Activated T-helper 2 cell treated with anti-CD3 and anti-CD28 coated beads, Interferon-gamma antibody, Interleukin-2, Interleukin-4, amounts not matched to agents 10 μg/mL and 5 μg/mL and 100 μg/mL, durations not matched to agents 14 hours and 24 hours and 36 hours (primary cell): ENCODE measurements around the gene G3BP2. TPM values are rescaled to one million over a fixed set of nuclear protein-coding genes. Genes with fewer than 3 reads are reported as not detected.
"Not testable (repeated sequence)": the region's sequence is repeated elsewhere in the genome, so short reads cannot be mapped to it uniquely, and the experiment has no call there.

Experiments used
- DNase-seq: peaks from one replicate; pipeline ENCODE4 v3.0.0; 2021; ENCODE audit warnings: low spot score
- H3K27ac Mint-ChIP-seq: one replicate; pipeline ENCODE4 v1.8.0; 2021; ENCODE audit warnings: mixed read lengths
- H3K27me3 Mint-ChIP-seq: one replicate; pipeline ENCODE4 v1.8.0; 2021; ENCODE audit warnings: low read depth, mixed read lengths
- H3K36me3 Mint-ChIP-seq: one replicate; pipeline ENCODE4 v1.8.0; 2021; ENCODE audit warnings: low read depth, mixed read lengths
- H3K4me1 Mint-ChIP-seq: one replicate; pipeline ENCODE4 v1.8.0; 2021; ENCODE audit warnings: low read depth, mixed read lengths
- H3K4me3 Mint-ChIP-seq: one replicate; pipeline ENCODE4 v1.8.0; 2021; ENCODE audit warnings: low read depth, mild to moderate bottlenecking, moderate library complexity, mixed read lengths
- H3K9me3 Mint-ChIP-seq: one replicate; pipeline ENCODE4 v1.8.0; 2021; ENCODE audit warnings: mixed read lengths
- intact Hi-C: fragments of 100-400 bp; cut with micrococcal nuclease; formaldehyde crosslinking; loops from one replicate; pipeline ENCODE4 v1.15.1; 2023
- total RNA-seq: library from RNA; stranded (reverse); gene quantifications from 2 replicates; pipeline ENCODE4 v1.2.3, GENCODE V29; 2022

The G3BP2 gene
- total RNA-seq, 1 donor from 2014 or later = 156 TPM

DNA sequence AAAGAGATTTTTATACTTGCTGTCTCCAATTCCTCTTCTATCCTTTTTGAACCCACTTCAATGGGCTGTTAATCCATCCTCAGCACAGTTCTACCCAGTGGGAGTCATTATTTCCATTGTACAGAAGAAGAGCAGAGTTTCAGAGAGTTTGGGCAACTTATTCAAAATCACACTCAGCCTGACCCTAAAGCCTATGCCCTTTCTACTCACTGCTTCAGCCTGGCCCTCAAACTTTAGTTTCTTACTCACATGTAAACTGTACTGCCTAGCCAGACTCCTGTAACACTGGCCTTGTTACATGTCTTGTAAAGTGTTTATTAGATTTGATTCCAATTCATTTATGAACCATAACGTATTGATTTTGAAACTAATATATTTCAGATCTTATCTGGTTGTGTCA, 26.1 kb upstream of the G3BP2 start:
- Mint-ChIP-seq H3K9me3 (no peaks in the 10 kb centered on the region), H3K4me1 (peaks cover 22% of the 10 kb centered on the region), H3K36me3 (peaks cover 5% of the 10 kb centered on the region), H3K4me3 (peak overlapping the region; percentile 1), H3K27ac (peak overlapping the region; percentile 78), H3K27me3 (no peaks in the 10 kb centered on the region)
- DNase-seq = no peak
- intact Hi-C loops = loop anchor here (2.0 kb wide), 1 partner anchor 26 kb away; the partner anchor contains the start of gene G3BP2

DNA sequence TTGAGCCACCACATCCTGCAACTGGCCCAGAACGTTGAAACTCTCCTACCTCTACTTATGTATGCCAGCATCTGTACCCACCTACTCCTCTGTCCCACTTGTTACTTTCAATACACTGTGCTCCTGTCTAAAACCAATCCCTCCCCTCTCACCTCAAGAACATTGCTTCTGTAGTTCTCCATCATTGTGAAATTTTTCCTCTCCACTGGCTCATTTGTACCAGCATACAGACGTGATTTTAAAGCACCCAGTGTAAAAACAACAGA, 25.7 kb upstream of the G3BP2 start:
- intact Hi-C loops = loop anchor here (2.0 kb wide), 1 partner anchor 26 kb away; the partner anchor contains the start of gene G3BP2
- peak overlapping the region; percentile 78 for H3K27ac Mint-ChIP-seq
- peaks cover 23% of the 10 kb centered on the region for H3K4me1 Mint-ChIP-seq
- H3K9me3 Mint-ChIP-seq = no peaks in the 10 kb centered on the region
- peak overlapping the region; percentile 1 for H3K4me3 Mint-ChIP-seq
- no peak for DNase-seq
- no peaks in the 10 kb centered on the region for H3K27me3 Mint-ChIP-seq
- H3K36me3 Mint-ChIP-seq = peaks cover 8% of the 10 kb centered on the region

DNA sequence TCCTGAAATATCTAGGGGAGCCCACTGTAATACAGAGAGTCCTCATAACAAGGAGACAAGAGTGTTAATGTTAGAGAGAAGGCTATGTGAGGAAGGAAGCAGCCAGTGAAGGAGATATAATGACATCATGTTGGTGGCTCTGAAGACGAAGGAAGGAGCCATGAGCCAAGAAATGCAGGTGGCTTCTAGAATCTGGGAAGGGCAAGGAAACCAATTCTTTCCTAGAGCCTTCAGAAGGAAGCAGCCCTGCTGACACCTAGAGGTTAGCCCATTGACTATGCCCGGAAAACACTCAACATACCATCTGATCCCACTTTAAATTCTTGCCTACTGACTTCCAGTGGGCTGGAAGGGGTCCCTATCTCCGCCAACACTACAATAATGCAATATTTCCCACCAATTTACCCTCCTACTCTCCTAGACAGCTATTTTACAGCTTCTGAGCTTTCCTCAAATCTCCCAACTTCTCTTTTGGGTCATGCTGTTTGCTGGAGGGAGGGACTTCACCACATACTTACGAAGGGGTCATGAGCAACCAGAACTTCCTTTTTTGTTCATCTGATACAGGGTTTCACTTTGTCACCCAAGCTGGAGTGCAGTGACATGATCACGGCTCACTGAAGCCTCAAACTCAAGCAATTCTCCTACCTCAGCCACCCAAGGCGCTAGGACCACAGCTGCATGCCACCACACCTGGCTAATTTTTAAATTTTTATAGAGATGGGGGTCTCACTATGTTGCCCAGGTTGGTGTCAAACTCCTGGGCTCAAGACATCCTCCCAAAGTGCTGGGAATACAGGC, 25.2 kb upstream of the G3BP2 start:
- H3K4me3 Mint-ChIP-seq = no peak overlapping the region
- peak overlapping the region; percentile 78 for H3K27ac Mint-ChIP-seq
- H3K4me1 Mint-ChIP-seq = peaks cover 23% of the 10 kb centered on the region
- H3K9me3 Mint-ChIP-seq = no peaks in the 10 kb centered on the region
- intact Hi-C loops = loop anchor here (2.0 kb wide), 1 partner anchor 26 kb away; the partner anchor contains the start of gene G3BP2
- no peaks in the 10 kb centered on the region for H3K27me3 Mint-ChIP-seq
- no peak for DNase-seq
- H3K36me3 Mint-ChIP-seq = peaks cover 9% of the 10 kb centered on the region

- intact Hi-C loops = no loop called here
Measured at GRCh38 chr4:75696581-75696980, 23.4 kb upstream of the G3BP2 start.

GRCh38 chr4:75696071-75696470, 22.9 kb upstream of the G3BP2 start:
- Mint-ChIP-seq H3K27me3 (no peaks in the 10 kb centered on the region), H3K27ac (no peak overlapping the region), H3K36me3 (peaks cover 9% of the 10 kb centered on the region), H3K4me1 (peaks cover 23% of the 10 kb centered on the region), H3K4me3 (no peak overlapping the region), H3K9me3 (no peaks in the 10 kb centered on the region)
- DNase-seq = no peak
- intact Hi-C loops = no loop called here

More at GRCh38 chr4:75696581-75696980, 23.4 kb upstream of the G3BP2 start:
- DNase-seq = no peak
- no peak overlapping the region for H3K4me3 Mint-ChIP-seq
- no peaks in the 10 kb centered on the region for H3K9me3 Mint-ChIP-seq
- H3K4me1 Mint-ChIP-seq = peaks cover 23% of the 10 kb centered on the region
- no peak overlapping the region for H3K27ac Mint-ChIP-seq
- peaks cover 9% of the 10 kb centered on the region for H3K36me3 Mint-ChIP-seq
- no peaks in the 10 kb centered on the region for H3K27me3 Mint-ChIP-seq

- Mint-ChIP-seq H3K36me3 (peaks cover 13% of the 10 kb centered on the region), H3K4me1 (peaks cover 11% of the 10 kb centered on the region)
- DNase-seq, intact Hi-C loops, H3K9me3 Mint-ChIP-seq, H3K27me3 Mint-ChIP-seq, H3K27ac Mint-ChIP-seq, H3K4me3 Mint-ChIP-seq: not testable (repeated sequence)
Measured at GRCh38 chr4:75692066-75692465, 18.9 kb upstream of the G3BP2 start.

DNA sequence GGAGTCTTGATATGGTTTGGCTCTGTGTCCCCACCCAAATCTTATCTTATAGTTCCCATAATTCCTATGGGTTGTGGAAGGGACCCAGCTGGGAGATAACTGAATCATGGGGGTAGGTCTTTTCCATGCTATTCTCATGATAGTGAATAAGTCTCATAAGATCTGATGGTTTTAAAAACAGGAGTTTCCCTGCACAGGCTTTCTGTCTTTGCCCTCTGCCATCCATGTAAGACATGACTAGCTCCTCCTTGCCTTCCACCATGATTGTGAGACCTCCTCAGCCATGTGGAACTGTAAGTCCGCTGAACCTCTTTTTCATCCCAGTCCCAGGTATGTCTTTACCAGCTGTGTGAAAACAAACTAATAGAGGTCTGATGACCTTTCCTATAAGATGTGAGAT, 13.9 kb upstream of the G3BP2 start:
- H3K27me3 Mint-ChIP-seq, DNase-seq, H3K36me3 Mint-ChIP-seq, H3K4me3 Mint-ChIP-seq, H3K9me3 Mint-ChIP-seq, H3K27ac Mint-ChIP-seq, intact Hi-C loops: not testable (repeated sequence)
- peaks cover 29% of the 10 kb centered on the region for H3K4me1 Mint-ChIP-seq

DNA sequence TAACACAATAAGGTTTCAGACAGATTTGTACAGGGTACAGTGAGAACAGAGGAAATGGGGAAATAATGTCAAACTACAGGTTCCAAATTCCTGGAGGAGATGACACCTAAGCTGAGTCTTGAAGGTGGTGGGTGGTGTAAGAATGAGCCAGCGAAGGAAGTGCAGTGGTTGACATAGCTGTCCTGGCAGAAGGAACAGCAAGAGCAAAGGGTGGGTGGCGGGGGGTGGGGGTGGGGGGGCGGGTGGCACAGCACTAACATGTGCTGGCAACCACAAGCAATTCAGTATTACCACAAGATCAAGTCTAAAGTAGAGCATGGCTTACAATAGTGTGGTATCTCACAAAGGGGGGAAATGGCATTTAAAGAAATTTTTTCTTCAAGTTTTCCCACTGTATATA, 13.1 kb upstream of the G3BP2 start:
- Mint-ChIP-seq H3K27me3 (no peaks in the 10 kb centered on the region), H3K4me1 (peaks cover 31% of the 10 kb centered on the region), H3K36me3 (peaks cover 4% of the 10 kb centered on the region), H3K9me3 (peaks cover 4% of the 10 kb centered on the region), H3K4me3 (no peak overlapping the region), H3K27ac (no peak overlapping the region)
- no peak for DNase-seq
- intact Hi-C loops = no loop called here

GRCh38 chr4:75685546-75686189, 12.5 kb upstream of the G3BP2 start:
- Mint-ChIP-seq H3K36me3 (peaks cover 4% of the 10 kb centered on the region), H3K4me1 (peaks cover 31% of the 10 kb centered on the region), H3K27ac (no peak overlapping the region), H3K9me3 (peaks cover 4% of the 10 kb centered on the region), H3K4me3 (no peak overlapping the region), H3K27me3 (no peaks in the 10 kb centered on the region)
- intact Hi-C loops = no loop called here
- no peak for DNase-seq

DNA sequence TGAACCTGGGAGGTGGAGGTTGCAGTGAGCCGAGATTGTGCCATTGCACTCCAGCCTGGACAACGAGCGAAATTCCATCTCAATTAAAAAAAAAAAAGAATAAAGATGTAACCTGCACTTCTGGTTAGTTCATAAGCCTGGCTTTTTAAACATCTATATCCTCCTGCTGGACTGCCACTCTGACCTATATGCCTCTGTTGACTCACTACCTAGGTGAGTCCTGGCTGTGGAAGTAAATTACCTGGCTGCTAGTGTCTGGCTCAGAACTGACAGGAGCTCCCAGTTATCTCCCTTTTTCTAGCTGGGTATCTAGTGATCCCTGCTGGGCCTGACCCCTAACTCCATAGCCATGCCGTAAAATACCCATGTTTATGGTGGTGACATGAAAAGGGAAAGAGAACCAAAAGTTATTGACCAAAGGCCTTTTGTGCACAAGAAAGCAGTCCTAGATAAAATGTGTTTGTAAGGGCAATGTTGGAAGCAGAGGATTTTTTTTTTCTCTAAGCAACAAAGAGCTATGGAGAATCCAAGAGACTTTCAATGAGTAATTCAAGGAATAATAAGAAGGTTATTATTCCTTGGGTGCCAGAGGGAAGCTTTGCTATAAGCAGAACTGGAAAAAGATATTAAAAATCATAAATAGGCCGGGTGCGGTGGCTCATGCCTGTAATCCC, 10.4 kb upstream of the G3BP2 start:
- intact Hi-C loops = no loop called here

DNA sequence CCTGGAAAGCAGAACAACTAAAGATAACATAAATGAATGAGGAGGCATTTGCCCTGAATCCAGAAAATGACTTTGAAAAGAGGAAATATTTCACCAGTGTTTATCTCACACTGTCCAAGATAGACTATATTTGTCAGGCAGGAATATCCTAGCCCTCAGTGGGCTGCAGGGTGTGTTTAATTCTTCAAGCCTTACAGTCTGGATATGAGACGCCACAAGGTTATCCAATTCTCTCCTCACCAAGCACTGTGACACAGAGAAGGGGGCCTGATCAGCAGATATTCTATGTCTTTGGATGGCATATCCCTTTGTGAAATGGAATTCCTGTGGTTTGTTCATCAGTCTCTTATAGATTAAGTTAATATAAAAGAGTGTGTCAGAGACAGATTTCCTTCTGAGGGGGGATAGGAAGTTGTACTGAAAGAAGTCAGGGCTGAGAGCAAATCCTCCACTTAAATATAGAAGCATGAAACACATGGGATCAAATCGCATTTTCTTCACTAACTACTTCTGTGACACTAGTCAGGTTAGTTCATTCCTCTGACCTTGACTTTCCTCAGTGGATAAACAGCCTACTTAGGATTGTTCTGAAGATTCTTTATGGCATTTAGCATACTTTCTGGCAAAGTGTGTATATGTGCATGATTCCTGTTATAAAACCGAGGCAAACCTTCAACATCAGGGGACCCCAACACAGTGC, 6.8 kb upstream of the G3BP2 start:
- no peak for DNase-seq
- Mint-ChIP-seq H3K27me3 (no peaks in the 10 kb centered on the region), H3K4me3 (no peak overlapping the region), H3K36me3 (no peaks in the 10 kb centered on the region), H3K27ac (no peak overlapping the region), H3K9me3 (no peaks in the 10 kb centered on the region), H3K4me1 (peaks cover 18% of the 10 kb centered on the region)
- intact Hi-C loops = no loop called here

More for the DNA sequence above, 10.4 kb upstream of the G3BP2 start:
- peak overlapping the region; percentile 30 for H3K27ac Mint-ChIP-seq
- peaks cover 4% of the 10 kb centered on the region for H3K9me3 Mint-ChIP-seq
- H3K36me3 Mint-ChIP-seq = peaks cover 4% of the 10 kb centered on the region
- H3K27me3 Mint-ChIP-seq = no peaks in the 10 kb centered on the region
- peaks cover 33% of the 10 kb centered on the region for H3K4me1 Mint-ChIP-seq
- H3K4me3 Mint-ChIP-seq = no peak overlapping the region
- DNase-seq = no peak

DNA sequence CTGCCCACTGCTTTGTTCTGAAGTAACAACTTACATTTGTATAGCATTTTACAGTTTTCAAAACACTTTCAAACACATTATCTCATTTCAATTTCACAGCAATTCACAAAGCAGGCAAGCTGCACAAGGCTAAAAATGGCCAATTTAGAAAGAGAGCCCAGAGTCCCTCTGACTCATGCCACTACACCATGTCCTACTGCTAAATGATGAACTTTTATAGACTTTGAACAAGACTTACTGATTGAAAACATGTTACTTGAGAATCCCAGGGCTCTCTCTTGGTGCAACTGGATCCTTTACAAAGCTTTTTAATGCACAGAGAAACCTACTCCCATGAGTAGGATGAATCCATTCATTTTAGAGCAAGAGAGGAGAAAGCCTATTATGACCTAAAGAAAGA, 5.8 kb upstream of the G3BP2 start:
- intact Hi-C loops = no loop called here
- Mint-ChIP-seq H3K4me3 (no peak overlapping the region), H3K9me3 (no peaks in the 10 kb centered on the region), H3K36me3 (no peaks in the 10 kb centered on the region), H3K4me1 (peaks cover 20% of the 10 kb centered on the region), H3K27me3 (no peaks in the 10 kb centered on the region), H3K27ac (no peak overlapping the region)
- no peak for DNase-seq
